ENCODE results near the gene SHLD2.
"Not testable (repeated sequence)": the region's sequence is repeated elsewhere in the genome, so short reads cannot be mapped to it uniquely, and the experiment has no call there.

DNA sequence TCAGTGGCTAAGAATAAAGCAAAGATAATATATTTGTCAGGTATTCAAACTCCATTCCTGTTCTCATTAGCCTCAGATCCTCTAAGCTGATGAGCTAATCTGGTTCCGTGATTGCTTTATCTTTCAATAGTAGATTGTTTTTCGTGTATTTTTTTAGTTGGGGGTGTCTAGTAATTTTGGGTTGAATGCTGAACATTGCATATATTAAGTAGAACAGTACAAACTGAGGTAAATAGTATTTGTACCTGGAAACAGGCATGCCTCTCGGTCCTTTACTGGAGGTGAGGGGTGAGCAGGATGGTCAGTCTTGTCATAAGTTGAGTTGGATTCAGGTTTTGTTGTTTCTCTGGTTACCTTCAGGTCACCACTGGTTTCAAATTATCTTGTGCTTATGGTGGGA lies 92.6 kb downstream of the SHLD2 start:
- not testable (repeated sequence) for TF ChIP-seq POLR2A (IDR thresholded peaks at IDR 0.05)
- TF ChIP-seq, protein P1, sequence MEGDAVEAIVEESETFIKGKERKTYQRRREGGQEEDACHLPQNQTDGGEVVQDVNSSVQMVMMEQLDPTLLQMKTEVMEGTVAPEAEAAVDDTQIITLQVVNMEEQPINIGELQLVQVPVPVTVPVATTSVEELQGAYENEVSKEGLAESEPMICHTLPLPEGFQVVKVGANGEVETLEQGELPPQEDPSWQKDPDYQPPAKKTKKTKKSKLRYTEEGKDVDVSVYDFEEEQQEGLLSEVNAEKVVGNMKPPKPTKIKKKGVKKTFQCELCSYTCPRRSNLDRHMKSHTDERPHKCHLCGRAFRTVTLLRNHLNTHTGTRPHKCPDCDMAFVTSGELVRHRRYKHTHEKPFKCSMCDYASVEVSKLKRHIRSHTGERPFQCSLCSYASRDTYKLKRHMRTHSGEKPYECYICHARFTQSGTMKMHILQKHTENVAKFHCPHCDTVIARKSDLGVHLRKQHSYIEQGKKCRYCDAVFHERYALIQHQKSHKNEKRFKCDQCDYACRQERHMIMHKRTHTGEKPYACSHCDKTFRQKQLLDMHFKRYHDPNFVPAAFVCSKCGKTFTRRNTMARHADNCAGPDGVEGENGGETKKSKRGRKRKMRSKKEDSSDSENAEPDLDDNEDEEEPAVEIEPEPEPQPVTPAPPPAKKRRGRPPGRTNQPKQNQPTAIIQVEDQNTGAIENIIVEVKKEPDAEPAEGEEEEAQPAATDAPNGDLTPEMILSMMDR (IDR thresholded peaks at IDR 0.05), result not testable (repeated sequence)

Data from heart left ventricle (tissue), 13 donors.